VCaP (cell line): ENCODE measurements around the gene LMBR1.
"Not testable (repeated sequence)": the region's sequence is repeated elsewhere in the genome, so short reads cannot be mapped to it uniquely, and the experiment has no call there.

Experiments
- H3K27ac ChIP-seq: fragments of 450-650 bp; 2 replicates; pipeline ENCODE4 v1.5.1; 2017
- TF ChIP-seq, protein P1 (sequence below): fragments of 450-650 bp; conservative IDR thresholded peaks from 2 replicates; pipeline ENCODE4 v1.5.1; 2017; ENCODE audit warnings: mild to moderate bottlenecking, moderate library complexity

LMBR1 gene

GRCh38 chr7:156881679-156882078 lies 11.3 kb downstream of the LMBR1 start:
- no peak overlapping the region for H3K27ac ChIP-seq
- TF ChIP-seq, protein P1, sequence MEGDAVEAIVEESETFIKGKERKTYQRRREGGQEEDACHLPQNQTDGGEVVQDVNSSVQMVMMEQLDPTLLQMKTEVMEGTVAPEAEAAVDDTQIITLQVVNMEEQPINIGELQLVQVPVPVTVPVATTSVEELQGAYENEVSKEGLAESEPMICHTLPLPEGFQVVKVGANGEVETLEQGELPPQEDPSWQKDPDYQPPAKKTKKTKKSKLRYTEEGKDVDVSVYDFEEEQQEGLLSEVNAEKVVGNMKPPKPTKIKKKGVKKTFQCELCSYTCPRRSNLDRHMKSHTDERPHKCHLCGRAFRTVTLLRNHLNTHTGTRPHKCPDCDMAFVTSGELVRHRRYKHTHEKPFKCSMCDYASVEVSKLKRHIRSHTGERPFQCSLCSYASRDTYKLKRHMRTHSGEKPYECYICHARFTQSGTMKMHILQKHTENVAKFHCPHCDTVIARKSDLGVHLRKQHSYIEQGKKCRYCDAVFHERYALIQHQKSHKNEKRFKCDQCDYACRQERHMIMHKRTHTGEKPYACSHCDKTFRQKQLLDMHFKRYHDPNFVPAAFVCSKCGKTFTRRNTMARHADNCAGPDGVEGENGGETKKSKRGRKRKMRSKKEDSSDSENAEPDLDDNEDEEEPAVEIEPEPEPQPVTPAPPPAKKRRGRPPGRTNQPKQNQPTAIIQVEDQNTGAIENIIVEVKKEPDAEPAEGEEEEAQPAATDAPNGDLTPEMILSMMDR = no peak

- no peak overlapping the region for H3K27ac ChIP-seq
- TF ChIP-seq, protein P1 = no peak
These were observed 17.2 kb downstream of the LMBR1 start for GRCh38 chr7:156875766-156876165.

DNA sequence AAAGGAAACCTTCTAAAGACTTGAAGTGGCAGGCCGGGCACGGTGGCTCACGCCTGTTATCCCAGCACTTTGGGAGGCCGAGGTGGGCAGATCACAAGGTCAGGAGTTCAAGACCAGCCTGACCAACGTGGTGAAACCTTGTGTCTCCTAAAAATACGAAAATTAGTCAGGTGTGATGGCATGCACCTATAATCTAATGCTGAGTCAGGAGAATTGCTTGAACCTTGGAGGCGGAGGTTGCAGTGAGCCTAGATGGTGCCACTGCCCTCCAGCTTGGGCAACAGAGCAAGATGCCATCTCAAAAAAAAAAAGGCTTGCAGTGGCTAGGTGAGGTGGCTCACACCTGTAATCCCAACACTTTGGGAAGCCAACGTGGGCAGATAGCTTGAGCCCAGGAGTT lies 24.6 kb downstream of the LMBR1 start:
- not testable (repeated sequence) for H3K27ac ChIP-seq

- H3K27ac ChIP-seq = no peak overlapping the region
- TF ChIP-seq, protein P1 = no peak
These were observed 27.5 kb downstream of the LMBR1 start for GRCh38 chr7:156865493-156865892.

GRCh38 chr7:156862022-156862421 lies 31.0 kb downstream of the LMBR1 start:
- H3K27ac ChIP-seq = not testable (repeated sequence)

DNA sequence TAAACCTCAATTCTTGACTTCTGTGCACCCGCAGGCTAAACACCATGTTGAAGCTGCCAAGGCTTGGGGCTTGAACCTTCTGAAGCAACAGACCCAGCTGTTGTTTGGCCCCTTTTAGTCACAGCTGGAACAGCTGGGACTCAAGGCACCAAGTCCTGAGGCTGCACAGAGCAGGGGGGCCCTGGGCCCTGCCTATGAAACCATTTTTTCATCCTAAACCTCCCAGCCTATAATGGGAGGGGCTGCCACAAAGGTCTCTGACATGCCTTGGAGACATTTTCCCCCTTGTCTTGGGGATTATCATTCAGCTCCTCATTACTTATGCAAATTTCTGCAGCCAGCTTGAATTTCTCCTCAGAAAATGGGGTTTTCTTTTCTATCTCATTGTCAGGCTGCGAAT lies 31.8 kb downstream of the LMBR1 start:
- TF ChIP-seq, protein P1 = no peak
- no peak overlapping the region for H3K27ac ChIP-seq

DNA sequence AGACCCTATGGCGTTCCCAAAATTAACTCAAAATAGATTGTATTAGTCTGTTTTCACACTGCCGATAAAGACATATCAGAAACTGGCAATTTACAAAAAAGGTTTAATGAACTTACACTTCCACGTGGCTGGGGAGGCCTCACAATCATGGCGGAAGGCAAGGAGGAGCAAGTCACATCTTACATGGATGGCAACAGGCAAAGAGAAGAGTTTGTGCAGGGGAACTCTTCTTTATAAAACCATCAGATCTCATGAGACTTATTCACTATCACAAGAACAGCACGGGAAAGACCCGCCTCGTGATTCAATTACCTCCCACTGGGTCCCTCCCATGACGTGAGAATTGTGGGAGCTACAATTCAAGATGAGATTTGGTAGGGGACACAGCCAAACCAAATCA lies 32.9 kb downstream of the LMBR1 start:
- H3K27ac ChIP-seq = not testable (repeated sequence)

- no peak overlapping the region for H3K27ac ChIP-seq
- TF ChIP-seq, protein P1 = no peak
These were observed 34.5 kb downstream of the LMBR1 start for GRCh38 chr7:156858523-156858922.

- TF ChIP-seq, protein P1 = no peak
- H3K27ac ChIP-seq = no peak overlapping the region
These were observed 35.2 kb downstream of the LMBR1 start for GRCh38 chr7:156857757-156858156.
